ENCODE measurements around the gene CHRDL1.

GRCh38 chrX:110748256-110748806 lies 47.3 kb downstream of the CHRDL1 start:
- TF ChIP-seq CTCF (IDR thresholded peaks at IDR 0.05) (no peak), POLR2AphosphoS5 (IDR thresholded peaks at IDR 0.05) (no peak)
